Occipital lobe (tissue), 2 donors: ENCODE results near the gene BRAF. TPM values are rescaled to one million over a fixed set of nuclear protein-coding genes. Genes with fewer than 3 reads are reported as not detected.
"Not testable (repeated sequence)": the region's sequence is repeated elsewhere in the genome, so short reads cannot be mapped to it uniquely, and the experiment has no call there.

Experiments used
- DNase-seq: peaks from one replicate; lab custom pipeline; 2025; lab: John Stamatoyannopoulos, UW
- total RNA-seq: library from RNA; depleted of rRNA; stranded (reverse); fragments of >200 nt; gene quantifications from one replicate; pipeline ENCODE4 v1.2.3, GENCODE V29; 2014

BRAF gene
- total RNA-seq, 1 donor from 2014 or later = 100 TPM

DNA sequence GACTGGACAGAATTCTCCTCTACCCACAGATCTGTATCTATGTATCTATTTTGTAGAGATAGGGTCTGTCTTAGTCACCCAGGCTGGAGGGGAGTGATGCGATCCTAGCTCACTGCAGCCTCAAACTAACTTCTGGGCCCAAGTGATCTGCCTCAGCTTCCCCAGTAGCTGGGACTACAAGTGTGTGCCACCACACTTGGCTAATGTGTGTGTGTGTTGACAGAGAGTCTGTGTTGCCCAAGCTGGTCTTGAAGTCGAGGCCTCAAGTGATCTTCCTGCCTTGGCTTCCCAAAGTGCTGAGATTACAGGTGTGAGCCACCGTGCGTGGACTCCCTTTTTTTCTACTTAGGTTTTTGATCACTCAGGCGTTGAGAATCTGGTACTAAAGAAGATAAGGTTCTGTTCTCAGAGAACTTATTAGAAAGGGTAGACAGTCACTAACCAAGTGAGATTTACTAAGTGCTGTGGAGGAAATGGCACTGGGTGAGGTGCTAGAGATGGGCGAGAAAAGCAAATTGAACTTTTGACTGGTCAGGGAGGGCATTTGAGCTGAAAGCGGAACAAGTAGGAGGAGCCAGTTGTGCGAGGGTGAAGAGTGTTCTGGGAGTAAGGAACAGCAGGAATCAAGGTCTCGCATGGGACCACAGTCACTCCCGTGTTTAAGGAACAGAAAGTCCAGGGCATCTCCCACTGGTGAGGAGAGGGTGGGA is 210.2 kb downstream of the BRAF start:
- DNase-seq = no peak

DNA sequence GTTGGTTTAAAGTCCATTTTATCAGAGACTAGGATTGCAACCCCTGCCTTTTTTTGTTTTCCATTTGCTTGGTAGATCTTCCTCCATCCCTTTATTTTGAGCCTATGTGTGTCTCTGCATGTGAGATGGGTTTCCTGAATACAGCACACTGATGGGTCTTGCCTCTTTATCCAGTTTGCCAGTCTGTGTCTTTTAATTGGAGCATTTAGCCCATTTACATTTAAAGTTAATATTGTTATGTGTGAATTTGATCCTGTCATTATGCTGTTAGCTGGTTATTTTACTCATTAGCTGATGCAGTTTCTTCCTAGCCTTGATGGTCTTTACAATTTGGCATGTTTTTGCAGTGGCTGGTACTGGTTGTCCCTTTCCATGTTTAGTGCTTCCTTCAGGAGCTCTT is 212.3 kb downstream of the BRAF start:
- not testable (repeated sequence) for DNase-seq

DNA sequence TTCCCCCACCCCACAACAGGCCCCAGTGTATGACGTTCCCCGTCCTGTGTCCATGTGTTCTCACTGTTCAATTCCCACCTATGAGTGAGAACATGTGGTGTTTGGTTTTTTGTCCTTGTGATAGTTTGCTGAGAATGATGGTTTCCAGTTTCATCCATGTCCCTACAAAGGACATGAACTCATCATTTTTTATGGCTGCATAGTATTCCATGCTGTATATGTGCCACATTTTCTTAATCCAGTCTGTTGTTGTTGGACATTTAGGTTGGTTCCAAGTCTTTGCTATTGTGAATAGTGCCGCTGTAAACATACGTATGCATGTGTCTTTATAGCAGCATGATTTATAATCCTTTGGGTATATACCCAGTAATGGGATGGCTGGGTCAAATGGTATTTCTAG is 216.0 kb downstream of the BRAF start:
- not testable (repeated sequence) for DNase-seq

DNA sequence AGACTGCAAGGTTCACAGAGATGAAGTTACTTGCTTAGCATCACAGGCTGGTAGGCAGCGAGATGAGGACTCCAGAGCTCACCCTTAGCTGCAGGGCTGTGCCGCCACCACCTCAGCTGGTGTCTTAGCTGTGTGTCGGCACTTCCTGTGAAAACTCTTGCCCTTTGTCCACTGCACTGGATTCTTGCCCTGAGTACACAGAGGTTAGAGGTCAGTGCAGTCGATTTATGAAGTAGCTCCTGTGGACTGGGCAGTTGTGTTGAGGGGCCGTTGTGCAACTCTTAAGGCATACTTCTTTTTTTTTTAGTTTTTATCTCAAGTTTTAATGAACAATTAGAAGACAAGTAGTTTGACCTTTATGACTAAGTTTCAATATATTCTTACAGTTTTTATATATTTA is 217.6 kb downstream of the BRAF start:
- no peak for DNase-seq

DNA sequence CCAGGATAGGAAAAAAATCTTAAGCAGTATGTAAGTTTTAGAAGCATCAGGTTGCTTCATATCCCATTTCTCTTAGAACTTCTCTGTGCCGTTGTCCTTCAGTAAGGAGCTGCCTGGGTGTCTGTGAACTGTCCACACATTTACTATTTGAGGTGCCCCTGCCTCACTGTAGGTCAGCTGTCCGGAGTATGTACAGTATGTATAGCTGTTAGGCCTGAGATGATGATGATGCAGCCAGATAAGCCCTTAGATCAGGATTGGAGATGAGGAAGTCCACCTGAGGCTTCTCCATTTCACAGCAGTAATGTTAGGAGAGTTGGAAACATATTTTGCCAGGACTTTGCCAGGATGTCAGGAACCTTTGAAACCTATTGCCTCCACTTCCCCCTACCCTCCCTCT is 220.5 kb downstream of the BRAF start:
- DNase-seq = no peak

DNA sequence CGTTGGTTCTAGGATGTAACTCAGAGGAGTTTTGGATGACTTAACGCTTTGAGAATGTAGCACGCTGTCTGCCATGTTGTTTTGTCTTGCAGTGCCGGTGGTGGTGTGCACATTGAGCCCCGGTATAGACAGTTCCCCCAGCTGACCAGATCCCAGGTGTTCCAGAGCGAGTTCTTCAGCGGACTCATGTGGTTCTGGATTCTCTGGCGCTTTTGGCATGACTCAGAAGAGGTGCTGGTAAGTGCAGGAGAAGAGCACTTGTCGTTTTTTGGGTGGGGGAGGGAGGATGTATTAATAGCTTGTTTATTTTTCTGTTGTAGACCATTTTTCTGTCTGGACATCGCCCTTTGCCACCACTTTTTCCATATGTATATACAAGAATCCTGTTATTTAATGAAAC is 222.0 kb downstream of the BRAF start:
- DNase-seq = no peak

DNA sequence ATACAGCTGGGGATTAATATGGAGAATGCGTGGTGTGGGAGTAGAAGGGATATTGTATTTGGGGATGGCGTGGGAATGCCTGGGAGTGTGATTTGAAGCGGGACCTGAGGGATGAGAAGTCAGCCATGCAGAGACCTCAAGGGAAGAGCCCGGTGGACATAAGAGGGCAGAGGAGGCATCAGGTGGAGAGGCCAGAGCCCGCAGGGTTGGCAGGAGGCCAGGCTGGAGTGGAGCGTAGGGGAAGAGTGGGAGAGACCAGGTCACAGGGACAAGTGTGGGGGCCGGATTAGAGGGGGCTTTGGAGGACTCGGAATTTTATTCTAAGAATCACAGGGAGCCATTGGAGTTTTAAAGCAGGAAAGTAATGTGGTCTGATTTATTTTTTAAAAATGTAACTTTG is 226.3 kb downstream of the BRAF start:
- DNase-seq = no peak

DNA sequence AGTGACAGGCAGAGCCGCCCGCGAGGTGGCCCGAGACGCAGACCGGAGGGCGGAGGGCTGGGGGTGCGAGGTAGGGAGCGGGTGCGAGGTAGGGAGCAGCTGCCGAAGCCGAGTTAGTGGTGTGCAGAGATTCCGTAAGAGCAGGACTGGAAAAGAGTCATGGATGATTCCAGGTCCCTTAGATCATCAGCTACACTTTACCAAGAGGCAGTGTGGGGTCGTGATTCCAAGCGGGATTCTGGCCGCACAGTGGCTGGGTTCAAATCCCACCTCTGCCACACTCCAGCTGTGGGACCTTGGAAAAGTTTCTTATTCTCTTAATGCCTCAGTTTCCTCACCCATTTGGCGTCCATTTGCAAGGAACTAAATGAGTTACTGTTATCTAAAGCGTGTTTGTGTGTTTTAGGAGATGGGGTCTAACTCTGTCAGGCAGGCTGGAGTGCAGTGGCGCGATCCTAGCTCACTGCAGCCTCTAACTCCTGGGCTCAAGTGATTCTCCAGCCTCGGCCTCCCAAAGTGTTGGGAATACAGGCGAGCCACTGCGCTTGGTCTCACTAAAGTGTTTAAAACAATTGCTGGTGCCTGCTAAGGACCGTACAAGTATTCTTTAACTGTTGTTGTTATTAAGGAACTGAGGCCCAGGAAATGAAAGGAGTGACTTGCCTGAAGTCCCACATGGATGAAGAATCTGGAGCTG is 227.1 kb downstream of the BRAF start:
- DNase-seq = no peak

DNA sequence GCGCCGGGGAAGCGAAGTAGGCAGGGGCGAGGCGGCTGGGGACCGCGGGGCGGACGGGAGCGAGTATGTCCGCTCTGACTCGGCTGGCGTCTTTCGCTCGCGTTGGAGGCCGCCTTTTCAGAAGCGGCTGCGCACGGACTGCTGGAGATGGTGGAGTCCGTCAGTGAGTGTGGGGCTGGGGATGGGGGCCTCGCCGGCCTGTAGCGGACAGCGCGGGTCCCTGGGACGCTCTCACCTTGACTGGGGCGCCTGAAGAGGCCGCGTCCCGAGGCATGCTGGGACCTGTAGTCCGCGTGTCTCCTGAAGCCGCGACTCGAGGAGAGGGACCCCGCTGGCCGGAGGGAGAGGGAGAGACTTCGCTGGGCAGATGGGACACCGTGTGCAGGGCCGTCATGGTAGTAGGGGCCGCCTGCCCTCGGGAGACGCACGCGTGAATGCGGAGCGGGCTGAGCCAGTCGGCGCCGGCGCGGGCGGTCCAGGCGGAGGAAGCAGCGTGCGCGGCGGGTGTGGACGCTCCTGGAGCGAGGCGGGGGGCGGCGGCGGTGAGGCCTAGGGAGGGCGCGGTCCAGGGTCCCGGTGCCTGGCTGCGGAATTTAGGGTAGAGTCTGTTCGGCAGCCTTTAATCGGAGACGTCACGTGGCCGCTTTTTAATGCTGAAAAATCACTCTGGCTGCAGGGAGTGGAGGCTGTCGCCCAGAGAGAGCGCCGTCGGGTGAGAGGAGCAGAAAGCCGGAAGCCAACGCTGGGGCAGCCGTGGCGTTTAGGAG is 227.9 kb downstream of the BRAF start, which contains the start of gene NDUFB2:
TSS of gene NDUFB2 (plus strand) at position 29 of the 767 bp plus-strand sequence. CDS start at position 66, 37 bp downstream.
- DNase-seq = peak; percentile 88

DNA sequence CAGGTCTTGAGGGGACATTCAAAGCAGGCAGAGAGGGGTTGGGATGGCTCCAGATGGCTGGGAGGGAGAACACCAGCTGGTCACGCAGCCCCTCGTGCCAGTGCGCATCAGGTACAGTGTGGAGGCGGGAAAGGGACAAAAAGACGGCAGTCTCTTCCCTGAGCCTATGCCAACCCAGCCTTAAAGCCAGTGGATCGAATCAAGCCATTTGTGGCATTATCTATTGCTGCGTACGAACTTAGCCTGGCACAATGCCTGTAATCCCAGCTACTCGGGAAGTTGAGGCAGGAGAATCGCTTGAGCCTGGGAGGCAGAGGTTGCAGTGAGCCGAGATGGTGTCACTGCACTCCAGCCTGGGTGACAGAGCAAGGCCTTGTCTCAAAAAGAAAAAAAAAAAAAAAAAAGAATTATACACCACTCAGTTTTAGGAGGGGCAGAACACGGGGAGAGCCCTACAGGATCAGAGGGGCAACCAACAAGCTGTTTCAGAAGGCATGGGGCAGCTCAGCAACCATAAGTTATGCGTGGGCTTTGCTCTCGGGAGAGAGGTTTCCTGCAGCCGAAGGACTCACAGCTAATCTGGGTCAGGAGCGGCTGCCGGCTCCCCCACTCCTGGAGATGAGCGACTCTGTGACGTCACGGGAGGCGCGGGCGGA is 228.6 kb downstream of the BRAF start:
- DNase-seq = peak; percentile 96

DNA sequence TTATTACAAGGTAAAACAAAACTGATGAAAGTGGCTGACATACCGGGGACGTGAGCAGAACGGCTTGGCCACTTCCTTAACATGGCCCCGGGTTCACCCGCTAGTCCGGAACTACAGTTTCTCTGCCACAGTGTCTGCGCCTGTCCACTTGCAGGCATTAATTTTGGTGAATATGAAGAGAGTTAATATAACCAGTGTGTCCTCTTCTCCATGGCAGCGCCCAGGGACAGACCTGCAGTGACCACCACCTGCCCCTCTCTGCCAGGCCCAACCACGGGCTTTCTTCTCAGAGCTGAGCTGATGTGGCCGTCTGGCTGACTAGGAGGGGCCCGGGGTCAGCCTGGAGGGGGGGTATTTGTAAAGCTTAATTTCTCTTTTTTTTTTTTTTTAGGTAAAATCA is 229.3 kb downstream of the BRAF start:
- no peak for DNase-seq

DNA sequence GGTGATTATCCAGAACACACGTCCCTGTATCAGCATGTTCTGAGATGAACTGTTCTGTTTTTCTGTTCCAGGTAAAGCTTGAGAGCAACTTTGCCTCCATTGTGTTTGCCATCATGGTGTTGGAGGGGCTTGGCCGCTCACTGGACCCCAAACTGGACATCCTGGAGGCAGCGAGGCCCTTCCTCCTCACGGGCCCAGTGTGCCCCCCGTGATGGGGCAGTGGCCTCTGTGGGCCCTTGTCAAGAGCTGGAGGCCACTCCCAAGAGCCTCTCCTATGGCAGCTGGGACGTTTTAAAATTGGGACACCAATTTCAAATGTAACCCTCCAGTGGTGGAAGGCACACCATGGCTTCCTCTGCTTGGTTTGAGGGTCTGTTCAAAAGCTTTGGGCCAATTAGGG is 230.1 kb downstream of the BRAF start:
- no peak for DNase-seq

DNA sequence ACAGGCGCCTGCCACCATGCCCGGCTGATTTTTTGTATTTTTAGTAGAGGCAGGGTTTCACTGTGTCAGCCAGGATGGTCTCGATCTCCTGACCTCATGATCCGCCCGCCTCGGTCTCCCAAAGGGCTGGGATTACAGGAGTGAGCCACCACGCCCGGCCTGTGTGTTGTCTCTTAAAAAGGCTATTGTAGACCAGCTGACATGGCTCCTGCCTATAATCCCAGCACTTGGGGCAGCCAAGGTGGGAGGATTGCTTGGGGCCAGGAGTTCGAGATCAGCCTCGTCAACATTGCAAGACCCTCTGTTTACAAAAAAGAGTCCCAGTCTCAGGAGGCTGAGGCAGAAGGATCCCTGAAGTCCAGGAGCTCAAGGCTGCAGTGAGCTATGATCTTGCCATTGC is 230.9 kb downstream of the BRAF start:
- DNase-seq = not testable (repeated sequence)

DNA sequence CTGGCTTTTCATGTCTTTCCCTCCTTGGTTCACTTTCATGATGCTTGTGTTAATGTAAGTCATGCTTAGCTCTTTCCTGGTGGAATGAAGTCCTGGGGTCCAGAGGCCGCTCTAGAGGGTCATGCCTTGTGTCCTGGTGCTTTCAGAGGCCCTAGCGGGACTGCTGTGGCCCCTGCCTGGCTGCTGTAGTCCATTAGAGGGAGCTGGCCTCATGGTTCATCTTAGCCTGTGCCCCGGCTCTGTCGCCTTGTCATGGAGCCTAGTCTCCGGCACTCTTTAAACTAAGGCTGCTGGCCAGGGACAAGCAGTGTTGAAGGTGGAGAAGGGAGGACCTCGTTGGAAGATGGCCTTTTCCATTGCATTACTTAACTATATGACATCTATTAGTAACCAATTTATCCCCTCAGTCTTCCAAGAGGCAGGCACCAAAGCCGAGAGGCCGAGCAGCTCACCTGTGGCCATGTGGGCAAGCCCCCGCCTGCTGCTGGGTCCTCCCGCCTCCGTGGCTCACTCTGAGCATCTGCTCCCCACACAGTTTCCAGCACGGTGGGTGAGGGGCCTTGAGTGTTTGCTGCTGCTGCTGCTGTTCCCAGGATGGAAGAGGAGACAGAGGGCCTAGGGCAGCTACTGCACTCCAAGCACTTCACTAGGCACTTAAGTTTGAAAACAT is 233.2 kb downstream of the BRAF start:
- no peak for DNase-seq

DNA sequence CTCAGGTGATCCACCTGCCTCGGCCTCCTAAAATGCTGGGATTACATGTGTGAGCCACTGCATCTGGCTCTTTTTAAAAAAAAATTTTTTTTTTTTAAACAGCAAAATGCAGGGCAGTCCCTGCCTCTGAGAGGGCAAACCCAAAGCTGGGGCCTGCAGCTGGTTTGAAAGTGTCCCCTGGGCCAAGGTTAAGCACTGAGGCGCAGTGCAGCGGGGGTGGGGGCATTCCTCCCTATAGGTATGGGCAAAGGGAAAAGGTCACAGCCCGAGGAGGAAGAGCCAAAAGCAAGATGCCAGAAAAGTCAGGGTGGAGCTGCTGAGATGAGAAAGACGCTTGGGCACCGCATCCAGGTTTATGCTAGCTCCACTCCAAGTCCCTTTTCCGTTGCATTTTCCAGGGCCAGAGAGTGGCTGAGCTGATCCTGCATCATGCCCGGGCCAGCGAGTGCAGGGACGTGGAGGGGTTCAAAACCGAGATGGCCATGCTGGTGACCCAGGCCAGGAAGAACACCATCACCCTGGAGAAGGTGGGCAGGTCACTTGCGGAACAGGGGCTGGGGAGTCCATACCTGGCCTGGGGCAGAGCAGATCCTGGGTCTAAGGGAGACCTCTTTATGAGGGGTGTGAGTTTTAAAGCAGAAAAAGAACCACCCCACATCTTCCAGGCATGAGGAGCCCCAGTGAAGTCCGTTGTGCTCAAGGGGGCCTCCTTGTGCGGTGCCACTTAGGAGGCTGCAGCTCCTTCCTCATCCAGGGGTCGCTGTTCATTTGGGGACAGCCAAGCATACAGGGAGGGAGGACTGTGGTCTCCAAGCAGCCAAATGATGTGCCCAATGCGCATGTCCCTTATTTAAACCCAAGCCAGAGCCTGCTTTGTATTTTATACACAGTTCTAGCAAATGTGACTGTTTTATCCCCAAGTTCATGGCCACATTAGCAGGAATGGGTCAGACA is 235.3 kb downstream of the BRAF start:
- no peak for DNase-seq

DNA sequence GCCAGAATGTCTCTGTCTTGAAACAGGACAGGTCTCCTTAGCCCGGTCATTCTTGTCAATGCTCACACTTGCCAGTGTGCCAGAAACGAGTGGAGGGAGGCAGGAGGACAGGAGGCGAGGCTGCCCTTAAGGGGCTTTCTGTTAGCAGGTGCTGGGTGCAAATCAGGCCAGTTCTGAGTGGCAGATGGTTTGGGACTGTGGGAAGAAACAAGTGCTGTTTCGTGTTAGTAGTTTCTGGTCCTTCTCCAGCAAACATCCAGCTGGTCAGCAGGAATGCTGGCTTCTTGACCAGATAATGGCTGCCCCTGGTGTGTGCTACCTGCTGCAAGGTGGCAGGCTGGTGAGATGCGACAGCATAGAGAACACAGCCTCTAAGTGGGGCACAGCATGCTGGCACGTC is 236.4 kb downstream of the BRAF start:
- DNase-seq = no peak

DNA sequence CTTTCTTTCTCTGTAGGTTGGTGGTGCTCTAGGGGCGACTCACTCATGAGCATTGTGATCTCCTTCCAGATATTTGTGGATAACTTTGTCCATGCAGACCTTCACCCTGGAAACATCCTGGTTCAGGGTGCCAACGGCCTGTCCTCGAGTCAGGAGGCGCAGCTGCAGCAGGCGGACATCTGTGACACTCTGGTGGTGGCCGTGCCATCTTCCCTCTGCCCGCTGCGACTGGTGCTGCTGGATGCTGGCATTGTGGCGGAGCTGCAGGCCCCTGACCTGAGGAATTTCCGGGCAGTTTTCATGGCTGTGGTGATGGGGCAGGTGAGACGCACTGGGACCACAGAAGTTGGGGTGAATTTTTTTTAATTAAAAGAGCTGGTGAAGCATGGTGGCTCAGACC is 237.8 kb downstream of the BRAF start:
- DNase-seq = no peak

DNA sequence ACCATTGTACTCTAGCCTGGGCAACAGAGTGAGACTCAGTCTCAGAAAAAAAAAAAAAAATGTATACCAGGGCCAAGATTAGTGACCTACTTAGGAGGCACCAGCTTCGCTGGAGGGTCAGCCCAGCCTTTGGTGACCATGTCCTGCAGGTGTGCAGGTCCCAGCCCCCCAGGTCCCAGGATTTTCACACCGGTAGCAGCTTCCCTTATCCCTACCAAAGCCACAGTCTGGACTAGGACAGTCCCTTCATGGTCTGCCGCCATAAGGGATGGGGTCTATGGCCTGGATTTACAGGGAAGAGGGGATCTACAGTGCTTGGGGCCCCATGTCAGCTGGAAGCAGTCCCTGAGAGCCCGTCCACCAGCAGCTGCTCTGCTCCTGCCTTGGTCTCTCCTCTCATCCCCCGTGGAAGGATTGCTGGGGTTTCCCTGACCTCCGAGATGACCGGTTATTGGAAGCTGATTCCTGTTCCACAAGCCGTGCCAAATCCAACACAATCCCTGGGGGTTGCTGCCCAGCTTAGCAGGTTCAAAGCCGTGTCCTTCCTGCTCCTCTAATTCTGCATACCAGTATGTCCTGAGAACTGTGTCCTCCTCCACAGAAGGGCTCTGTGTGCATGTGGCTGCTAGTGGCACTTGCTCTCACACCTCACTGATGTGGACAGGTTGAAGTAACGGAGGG is 239.2 kb downstream of the BRAF start:
- DNase-seq = no peak
